ENCODE measurements around the gene SLC30A1. TPM values are rescaled to one million over a fixed set of nuclear protein-coding genes. Genes with fewer than 3 reads are reported as not detected.

The SLC30A1 gene
- total RNA-seq = 22.3 and 44.5 TPM in 2 replicates

GRCh38 chr1:211578640-211579439 lies at the start of gene SLC30A1:
SLC30A1 (minus strand) TSS chr1:211579161; CDS start chr1:211578612, 549 bp downstream.

Other genes starting within 250 kb of the SLC30A1 start
- gene RD3, start 87.0 kb downstream of the SLC30A1 start, total RNA-seq = not detected in 2 replicates
- 3.3 and 4.5 TPM in 2 replicates for gene NEK2, start 96.5 kb upstream of the SLC30A1 start, total RNA-seq